B cell (primary cell): ENCODE data around the gene PTGES2.

Experiments
- CTCF ChIP-seq: fragments of 200-600 bp; IDR thresholded peaks from one replicate; pipeline ENCODE4 v1.8.0; 2022; ENCODE audit warnings: antibody characterized with exemption, mild to moderate bottlenecking
- EZH2 ChIP-seq: IDR thresholded peaks from 2 replicates; pipeline ENCODE4 v1.6.1; 2012; ENCODE audit warnings: borderline replicate concordance, low read depth, mild to moderate bottlenecking, moderate library complexity, low read length; ENCODE audit not compliant: insufficient read depth, poor library complexity, severe bottlenecking

GRCh38 chr9:128121466-128121810 is 6.1 kb downstream of the PTGES2 start:
- TF ChIP-seq CTCF (no peak), EZH2 (no peak)
